ENCODE results near the gene CERS5.
A peak's percentile ranks its signal among the peaks of the same experiment; 100 is the strongest.

CERS5 gene

DNA sequence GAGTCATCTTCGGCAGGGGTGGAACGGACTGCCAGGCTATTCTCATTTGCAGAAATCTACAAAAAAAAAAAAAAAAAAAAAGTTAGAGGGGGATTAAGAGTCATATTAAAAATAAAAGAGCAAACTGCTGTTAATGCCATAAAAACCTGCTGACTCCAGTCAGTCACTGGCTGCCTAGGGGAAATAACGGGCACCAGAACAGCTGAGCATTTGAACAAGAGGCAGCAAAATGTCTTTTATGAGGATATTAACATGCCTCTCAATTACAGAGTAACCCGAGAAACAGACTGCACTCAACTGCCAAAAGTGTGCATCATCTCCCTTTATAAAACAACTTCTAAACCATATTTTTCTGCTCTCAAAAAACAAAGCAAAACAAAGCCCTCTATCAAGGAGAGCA is 28.7 kb upstream of the CERS5 start:
- Mint-ChIP-seq H3K4me3 (no peak overlapping the region), H3K27me3 (no peaks in the 10 kb centered on the region), H3K27ac (no peak overlapping the region), H3K9me3 (no peaks in the 10 kb centered on the region), H3K36me3 (ENCODE audit: low read depth) (peaks cover 83% of the 10 kb centered on the region), H3K4me1 (ENCODE audit: low read depth) (no peaks in the 10 kb centered on the region)
- no peak for DNase-seq

DNA sequence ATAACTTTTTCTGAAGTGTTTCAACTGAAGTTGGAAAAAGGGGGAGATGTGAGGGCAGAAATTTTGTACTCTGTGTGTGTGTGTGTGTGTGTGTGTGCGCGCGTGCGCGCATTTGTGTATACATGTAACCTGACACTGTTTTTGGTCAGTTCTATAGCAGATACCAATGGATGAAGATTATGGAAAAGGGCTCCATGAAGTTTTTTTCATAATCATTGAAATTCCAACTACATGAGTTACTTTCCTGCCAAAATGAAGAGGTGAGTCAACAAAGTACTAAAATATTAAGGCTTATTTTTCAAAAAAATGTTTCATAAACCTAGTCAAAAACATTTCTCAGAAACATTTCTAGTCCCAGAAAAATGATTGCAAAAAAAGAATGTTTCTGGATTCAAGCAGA is 25.7 kb upstream of the CERS5 start:
- Mint-ChIP-seq H3K9me3 (no peaks in the 10 kb centered on the region), H3K4me3 (no peak overlapping the region), H3K36me3 (ENCODE audit: low read depth) (peaks cover 81% of the 10 kb centered on the region), H3K4me1 (ENCODE audit: low read depth) (peaks cover 17% of the 10 kb centered on the region), H3K27me3 (no peaks in the 10 kb centered on the region), H3K27ac (no peak overlapping the region)
- no peak for DNase-seq

DNA sequence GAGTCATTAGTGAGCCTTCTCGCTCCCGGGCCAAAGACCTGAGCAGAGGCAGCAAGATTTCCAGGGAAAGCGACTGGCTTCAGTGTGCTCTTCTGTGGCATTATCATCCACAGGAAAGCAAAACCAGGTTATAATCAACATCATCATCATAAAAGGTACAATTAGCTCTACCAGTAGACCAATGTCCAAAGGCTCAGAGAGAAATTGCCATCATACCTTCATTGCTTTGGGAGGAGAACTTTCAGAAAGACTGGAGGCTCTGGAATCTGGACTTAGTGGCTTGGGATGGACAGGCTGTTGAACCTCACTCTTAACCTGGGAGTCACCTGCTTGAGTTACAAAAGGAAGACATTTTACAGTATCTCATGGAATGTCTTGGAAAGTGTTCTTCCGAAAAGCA is 25.1 kb upstream of the CERS5 start:
- Mint-ChIP-seq H3K4me3 (no peak overlapping the region), H3K9me3 (no peaks in the 10 kb centered on the region), H3K27ac (no peak overlapping the region), H3K4me1 (ENCODE audit: low read depth) (peaks cover 23% of the 10 kb centered on the region), H3K36me3 (ENCODE audit: low read depth) (peaks cover 79% of the 10 kb centered on the region), H3K27me3 (no peaks in the 10 kb centered on the region)
- no peak for DNase-seq

DNA sequence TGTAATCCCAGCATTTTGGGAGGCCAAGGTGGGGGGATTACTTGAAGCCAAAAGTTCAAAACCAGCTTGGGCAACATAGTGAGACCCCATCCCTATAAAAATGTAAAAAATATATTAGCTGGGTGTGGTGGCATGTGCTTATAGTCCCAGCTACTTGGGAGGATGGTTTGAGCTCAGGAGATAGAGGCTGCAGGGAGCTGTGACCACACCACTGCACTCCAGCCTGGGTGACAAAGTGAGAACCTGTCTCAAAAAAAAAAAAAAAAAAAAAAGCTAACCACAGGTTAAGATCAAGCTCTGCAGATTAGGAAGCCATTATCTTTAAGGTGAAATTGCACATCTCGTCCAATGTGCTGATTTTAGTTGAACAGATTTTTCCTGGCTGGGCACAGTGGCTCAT is 23.7 kb upstream of the CERS5 start:
- no peaks in the 10 kb centered on the region for H3K27me3 Mint-ChIP-seq
- peaks cover 37% of the 10 kb centered on the region for H3K4me1 Mint-ChIP-seq (ENCODE audit: low read depth)
- H3K9me3 Mint-ChIP-seq = no peaks in the 10 kb centered on the region
- DNase-seq = no peak
- H3K4me3 Mint-ChIP-seq = no peak overlapping the region
- no peak overlapping the region for H3K27ac Mint-ChIP-seq
- H3K36me3 Mint-ChIP-seq (ENCODE audit: low read depth) = peaks cover 78% of the 10 kb centered on the region

DNA sequence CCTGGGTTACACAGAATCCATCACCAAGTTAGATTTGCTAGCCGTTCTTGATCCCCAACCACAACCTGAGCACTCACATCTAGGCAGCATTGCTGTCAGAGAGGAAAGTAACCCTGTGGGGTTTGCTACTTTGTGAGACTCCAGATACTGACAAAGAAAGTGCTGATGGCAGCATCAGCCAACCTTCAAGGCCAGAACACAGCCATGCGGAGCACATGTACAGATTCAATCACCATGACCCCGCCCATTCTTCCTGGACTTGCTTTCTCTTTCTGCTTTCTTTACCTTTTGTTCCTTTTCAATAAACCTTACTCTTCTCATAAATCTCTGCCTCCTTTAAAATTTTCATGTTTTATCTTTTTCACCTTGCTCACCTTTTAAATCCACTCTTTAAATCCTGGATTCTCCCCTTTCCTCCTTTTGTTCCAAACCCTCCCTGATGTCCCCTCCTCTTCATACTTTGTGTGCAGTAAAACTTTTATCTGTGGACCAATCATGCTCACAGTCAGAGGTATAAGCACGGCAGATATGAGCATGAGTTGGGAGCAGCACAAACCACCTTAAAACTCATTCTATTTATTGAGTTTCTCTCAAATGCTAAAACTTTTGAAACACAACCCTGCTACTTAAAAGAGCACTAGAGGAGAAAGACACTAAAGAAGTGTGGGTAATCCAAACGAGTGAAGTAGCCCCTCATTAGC is 21.9 kb upstream of the CERS5 start:
- Mint-ChIP-seq H3K4me1 (ENCODE audit: low read depth) (peaks cover 52% of the 10 kb centered on the region), H3K9me3 (no peaks in the 10 kb centered on the region), H3K27me3 (no peaks in the 10 kb centered on the region), H3K4me3 (peak overlapping the region; percentile 18), H3K27ac (peak overlapping the region; percentile 96), H3K36me3 (ENCODE audit: low read depth) (peaks cover 81% of the 10 kb centered on the region)
- peak; percentile 44 for DNase-seq

DNA sequence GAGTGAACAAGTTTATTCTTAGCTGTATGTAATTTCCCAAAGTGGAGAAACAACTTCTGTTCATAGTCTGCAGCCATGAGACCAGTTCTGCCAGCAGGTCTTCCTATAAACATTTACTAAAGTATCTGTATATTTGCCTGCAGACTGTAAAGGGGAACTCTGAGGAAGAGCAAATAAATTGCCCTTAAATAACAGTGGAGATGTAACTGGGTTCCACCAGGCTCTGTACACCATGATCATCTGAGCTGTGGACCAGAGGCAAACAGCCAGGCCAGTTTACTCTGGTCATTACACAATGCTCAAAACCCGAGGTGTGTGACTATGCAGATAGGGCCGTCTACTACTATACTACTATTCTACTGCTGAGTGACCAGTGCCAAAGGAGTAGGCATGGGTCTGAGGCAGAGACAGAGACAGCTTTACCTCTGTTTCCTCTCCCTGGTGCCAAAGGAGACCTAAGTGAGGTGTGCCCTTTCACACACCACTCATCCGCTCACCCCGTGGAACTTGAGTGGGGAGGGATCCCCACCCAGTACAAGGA is 21.1 kb upstream of the CERS5 start:
- peak overlapping the region; percentile 96 for H3K27ac Mint-ChIP-seq
- peaks cover 83% of the 10 kb centered on the region for H3K36me3 Mint-ChIP-seq (ENCODE audit: low read depth)
- peak overlapping the region; percentile 15 for H3K4me3 Mint-ChIP-seq
- no peak for DNase-seq
- H3K9me3 Mint-ChIP-seq = no peaks in the 10 kb centered on the region
- no peaks in the 10 kb centered on the region for H3K27me3 Mint-ChIP-seq
- H3K4me1 Mint-ChIP-seq (ENCODE audit: low read depth) = peaks cover 56% of the 10 kb centered on the region

DNA sequence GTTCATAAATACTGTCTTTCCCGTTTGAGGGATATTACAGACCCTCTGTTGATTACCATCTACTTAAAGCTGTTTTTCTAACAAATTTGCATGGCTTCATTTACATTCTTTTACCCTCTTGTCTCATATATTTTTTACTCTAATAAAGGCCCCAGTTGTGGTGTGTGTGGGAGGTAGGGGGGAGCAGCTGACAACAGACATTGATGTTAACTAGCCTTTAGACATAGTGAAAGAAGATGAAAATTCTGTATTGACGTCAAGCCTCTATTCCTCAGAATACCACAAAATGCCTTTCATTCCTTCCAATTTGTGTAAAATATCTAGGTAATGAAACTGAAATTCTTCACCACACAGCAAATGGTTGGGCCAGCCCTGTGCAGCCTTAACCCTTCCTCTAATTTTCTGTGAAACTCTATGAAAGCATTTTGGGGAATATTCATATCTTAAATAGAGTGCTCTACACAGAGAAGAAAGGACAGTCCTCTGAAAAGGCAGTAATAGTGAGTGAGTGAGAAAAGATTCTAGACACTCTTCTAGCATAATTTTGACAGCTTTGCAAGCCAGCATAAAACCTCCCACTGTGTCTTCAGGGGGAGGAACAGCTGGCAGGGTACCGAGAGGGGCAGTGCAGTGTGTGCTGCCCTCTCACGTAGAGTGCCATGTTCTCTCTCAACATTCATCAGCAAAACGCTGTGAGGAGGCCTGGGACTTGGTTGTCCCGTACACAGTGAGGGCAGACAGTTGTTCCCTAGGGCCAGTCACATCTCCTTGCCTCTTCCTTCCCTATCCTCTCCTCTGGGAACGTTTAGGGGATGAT is 20.1 kb upstream of the CERS5 start:
- peaks cover 58% of the 10 kb centered on the region for H3K4me1 Mint-ChIP-seq (ENCODE audit: low read depth)
- H3K36me3 Mint-ChIP-seq (ENCODE audit: low read depth) = peaks cover 84% of the 10 kb centered on the region
- H3K27ac Mint-ChIP-seq = peak overlapping the region; percentile 96
- no peaks in the 10 kb centered on the region for H3K9me3 Mint-ChIP-seq
- peak overlapping the region; percentile 64 for H3K4me3 Mint-ChIP-seq
- no peak for DNase-seq
- H3K27me3 Mint-ChIP-seq = no peaks in the 10 kb centered on the region

DNA sequence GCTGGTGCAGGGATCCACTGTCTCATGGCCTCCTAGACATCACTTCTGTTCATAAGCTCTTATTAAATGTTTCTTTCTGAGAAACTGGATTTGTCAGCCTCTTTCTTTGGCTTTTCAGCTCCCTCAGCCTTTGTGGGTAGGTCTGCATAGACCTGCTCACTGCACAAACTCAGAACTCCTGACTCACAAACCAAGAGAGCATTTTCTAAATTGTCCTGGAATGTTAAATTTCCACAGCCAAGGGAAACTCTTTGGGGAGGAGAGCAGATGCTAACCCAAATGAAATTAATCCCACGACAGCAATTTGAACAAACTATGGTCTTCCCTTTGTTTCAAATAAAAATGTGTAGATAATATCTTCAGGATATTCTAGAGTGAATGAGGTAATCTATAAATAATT is 19.5 kb upstream of the CERS5 start:
- H3K36me3 Mint-ChIP-seq (ENCODE audit: low read depth) = peaks cover 85% of the 10 kb centered on the region
- H3K4me1 Mint-ChIP-seq (ENCODE audit: low read depth) = peaks cover 58% of the 10 kb centered on the region
- H3K9me3 Mint-ChIP-seq = no peaks in the 10 kb centered on the region
- DNase-seq = no peak
- peak overlapping the region; percentile 64 for H3K4me3 Mint-ChIP-seq
- no peaks in the 10 kb centered on the region for H3K27me3 Mint-ChIP-seq
- peak overlapping the region; percentile 96 for H3K27ac Mint-ChIP-seq

DNA sequence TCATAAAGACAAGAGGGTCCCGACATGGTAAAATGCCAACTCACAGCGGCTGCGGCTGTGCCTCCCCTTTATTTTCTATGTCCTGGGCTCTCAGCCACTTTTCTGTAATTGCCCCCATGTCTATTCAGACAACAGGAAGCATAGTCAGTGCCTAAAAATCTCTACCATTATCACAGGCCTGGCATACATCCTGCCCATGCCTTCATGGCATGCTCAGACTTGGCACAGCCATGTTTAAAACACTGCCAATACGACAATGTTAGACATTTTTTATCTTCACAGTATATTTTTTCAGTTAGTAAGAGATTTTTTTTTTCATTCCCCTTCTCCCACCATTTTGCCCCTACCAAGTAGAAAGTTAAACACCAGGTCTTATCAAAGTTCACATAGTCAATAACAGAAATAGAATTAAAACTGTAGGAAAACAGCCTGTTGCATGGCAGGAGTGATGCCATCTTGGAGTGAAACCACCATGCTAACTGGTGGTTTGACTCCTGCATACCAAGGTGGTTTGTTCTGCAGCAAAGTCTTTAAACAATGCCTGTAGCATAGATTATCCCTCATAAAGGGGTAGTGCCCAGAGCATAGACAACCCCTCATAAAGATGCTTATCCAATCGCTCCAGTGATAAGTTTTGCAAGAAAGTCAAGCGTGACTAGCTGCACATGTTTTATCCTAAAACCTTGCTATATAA is 18.9 kb upstream of the CERS5 start:
- Mint-ChIP-seq H3K4me3 (no peak overlapping the region), H3K36me3 (ENCODE audit: low read depth) (peaks cover 85% of the 10 kb centered on the region), H3K9me3 (no peaks in the 10 kb centered on the region), H3K27me3 (no peaks in the 10 kb centered on the region), H3K27ac (peak overlapping the region; percentile 96), H3K4me1 (ENCODE audit: low read depth) (peaks cover 60% of the 10 kb centered on the region)
- no peak for DNase-seq

DNA sequence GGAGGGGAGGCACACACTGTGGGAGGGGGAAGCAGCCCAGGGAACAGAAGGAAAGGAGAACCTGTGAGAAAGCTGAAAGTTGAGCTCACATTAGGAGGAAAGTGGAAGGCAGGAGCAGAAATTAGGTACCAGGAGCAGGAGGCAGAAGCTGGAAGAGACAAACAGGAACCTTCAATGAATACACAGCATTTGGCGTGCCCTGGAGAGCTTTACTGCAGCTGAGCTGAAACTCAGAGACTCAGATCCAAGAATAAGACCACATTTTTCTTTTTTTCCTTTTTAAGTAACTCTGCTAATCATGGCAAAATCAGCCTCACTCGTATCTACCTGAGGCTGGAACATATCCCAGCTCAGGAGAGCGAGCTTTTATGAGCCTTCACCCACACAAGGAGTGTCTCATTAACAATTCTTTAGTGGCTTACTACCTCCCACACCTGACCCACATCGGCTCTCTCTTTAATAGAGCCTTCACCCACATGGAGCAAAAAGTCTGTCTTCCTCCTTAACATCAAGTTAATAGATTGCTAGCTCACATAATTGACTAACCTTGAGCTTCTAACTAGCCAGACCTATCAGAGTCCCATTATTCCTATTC is 18.2 kb upstream of the CERS5 start:
- H3K36me3 Mint-ChIP-seq (ENCODE audit: low read depth) = peaks cover 83% of the 10 kb centered on the region
- H3K9me3 Mint-ChIP-seq = no peaks in the 10 kb centered on the region
- H3K27ac Mint-ChIP-seq = peak overlapping the region; percentile 96
- no peak for DNase-seq
- H3K4me3 Mint-ChIP-seq = peak overlapping the region; percentile 8
- H3K27me3 Mint-ChIP-seq = no peaks in the 10 kb centered on the region
- H3K4me1 Mint-ChIP-seq (ENCODE audit: low read depth) = peaks cover 60% of the 10 kb centered on the region

DNA sequence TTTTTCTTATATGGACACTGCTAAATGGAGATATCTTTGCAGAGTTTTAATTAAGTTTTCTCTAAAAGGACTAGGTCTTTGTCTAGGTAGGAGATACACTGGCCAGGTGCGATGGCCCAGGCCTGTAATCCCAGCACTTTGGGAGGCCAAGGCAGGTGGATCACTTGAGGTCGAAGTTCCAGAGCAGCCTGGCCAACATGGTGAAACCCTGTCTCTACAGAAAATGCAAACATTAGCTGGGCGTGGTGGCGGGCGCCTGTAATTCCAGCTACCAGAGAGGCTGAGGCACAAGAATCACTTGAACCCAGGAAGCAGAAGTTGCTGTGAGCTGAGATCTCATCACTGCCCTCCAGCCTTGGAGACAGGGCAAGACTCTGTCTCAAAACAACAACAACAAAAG is 17.1 kb upstream of the CERS5 start:
- Mint-ChIP-seq H3K4me1 (ENCODE audit: low read depth) (peaks cover 57% of the 10 kb centered on the region), H3K4me3 (no peak overlapping the region), H3K27ac (peak overlapping the region; percentile 64), H3K27me3 (no peaks in the 10 kb centered on the region), H3K36me3 (ENCODE audit: low read depth) (peaks cover 84% of the 10 kb centered on the region), H3K9me3 (no peaks in the 10 kb centered on the region)
- no peak for DNase-seq

DNA sequence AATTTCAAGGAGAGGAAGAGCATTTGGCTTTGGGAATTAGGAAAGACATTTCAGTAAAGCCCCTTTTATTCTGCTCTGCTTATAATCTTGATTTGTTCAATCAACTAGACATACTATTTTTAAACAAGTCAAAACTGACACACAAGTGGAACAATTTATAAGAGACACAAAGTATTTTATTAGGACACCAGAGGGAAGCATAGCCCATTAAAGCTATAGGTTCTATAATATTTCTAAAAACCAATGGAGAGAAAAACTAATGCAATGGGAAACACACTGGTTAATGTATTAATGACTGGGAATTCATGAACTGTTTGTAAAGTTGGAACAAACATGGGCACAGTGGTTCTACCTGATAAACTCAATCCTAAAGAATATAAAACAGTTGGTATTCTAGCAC is 15.3 kb upstream of the CERS5 start:
- peaks cover 39% of the 10 kb centered on the region for H3K4me1 Mint-ChIP-seq (ENCODE audit: low read depth)
- no peak overlapping the region for H3K4me3 Mint-ChIP-seq
- no peaks in the 10 kb centered on the region for H3K27me3 Mint-ChIP-seq
- DNase-seq = no peak
- H3K9me3 Mint-ChIP-seq = no peaks in the 10 kb centered on the region
- H3K36me3 Mint-ChIP-seq (ENCODE audit: low read depth) = peaks cover 84% of the 10 kb centered on the region
- H3K27ac Mint-ChIP-seq = peak overlapping the region; percentile 32

DNA sequence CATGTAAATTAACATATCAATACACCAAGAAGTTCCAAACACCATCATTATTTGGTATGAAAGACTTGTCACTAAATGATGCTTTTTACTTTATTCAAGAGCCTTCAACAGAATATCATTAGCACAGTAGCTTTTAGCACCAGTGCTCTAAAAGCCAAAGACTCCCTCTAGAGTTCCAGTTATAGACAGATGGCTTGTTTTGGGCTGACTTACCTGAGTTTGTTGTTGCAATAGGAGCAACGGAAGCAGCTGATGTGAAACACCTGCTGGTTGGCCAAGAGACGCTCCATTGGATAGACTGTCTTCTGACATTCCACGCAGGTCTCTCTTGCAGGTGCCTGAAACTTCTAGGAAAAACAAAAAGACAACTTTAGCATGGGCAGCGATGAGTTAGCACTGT is 14.5 kb upstream of the CERS5 start:
- no peaks in the 10 kb centered on the region for H3K9me3 Mint-ChIP-seq
- H3K4me3 Mint-ChIP-seq = no peak overlapping the region
- DNase-seq = no peak
- H3K27ac Mint-ChIP-seq = peak overlapping the region; percentile 63
- peaks cover 87% of the 10 kb centered on the region for H3K36me3 Mint-ChIP-seq (ENCODE audit: low read depth)
- H3K4me1 Mint-ChIP-seq (ENCODE audit: low read depth) = peaks cover 31% of the 10 kb centered on the region
- H3K27me3 Mint-ChIP-seq = no peaks in the 10 kb centered on the region

DNA sequence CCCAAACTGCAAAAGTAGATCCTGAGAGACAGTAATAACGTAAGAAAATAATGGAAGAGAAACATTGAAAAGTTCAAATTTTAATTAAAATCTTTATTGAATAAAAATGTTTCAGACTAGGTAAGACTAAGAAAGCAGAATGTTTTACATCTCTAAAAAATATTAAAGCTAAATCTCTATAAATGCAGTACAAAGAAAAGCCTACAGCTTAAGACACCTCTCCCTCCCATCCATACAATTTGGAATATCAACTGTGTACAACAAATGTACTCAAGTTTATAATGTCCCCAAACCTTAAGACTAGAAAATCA is 8.5 kb upstream of the CERS5 start:
- peaks cover 43% of the 10 kb centered on the region for H3K36me3 Mint-ChIP-seq (ENCODE audit: low read depth)

More for the DNA sequence above, 8.5 kb upstream of the CERS5 start:
- H3K4me1 Mint-ChIP-seq (ENCODE audit: low read depth) = no peaks in the 10 kb centered on the region
- no peak for DNase-seq
- H3K9me3 Mint-ChIP-seq = no peaks in the 10 kb centered on the region
- no peaks in the 10 kb centered on the region for H3K27me3 Mint-ChIP-seq
- no peak overlapping the region for H3K27ac Mint-ChIP-seq
- no peak overlapping the region for H3K4me3 Mint-ChIP-seq
